Mesothelial cell of epicardium (in vitro differentiated cells): Measurements from ENCODE around the gene PCYT2. TPM values are rescaled to one million over a fixed set of nuclear protein-coding genes. Genes with fewer than 3 reads are reported as not detected.

ENCODE experiments used
- DNase-seq, 2 experiments: peaks; one replicate each; pipeline ENCODE4 v3.0.0; 2021; ENCODE audit warnings: low spot score in 2 of 2; ENCODE audit not compliant: unreplicated experiment in 2 of 2
- H3K27ac Mint-ChIP-seq: 2 replicates; pipeline ENCODE4 v1.8.0; 2021; ENCODE audit warnings: mixed read lengths
- H3K27me3 Mint-ChIP-seq: 2 replicates; pipeline ENCODE4 v1.8.0; 2021; ENCODE audit warnings: low read depth, mixed read lengths
- H3K36me3 Mint-ChIP-seq: 2 replicates; pipeline ENCODE4 v1.8.0; 2021; ENCODE audit warnings: mixed read lengths
- H3K4me1 Mint-ChIP-seq: 2 replicates; pipeline ENCODE4 v1.8.0; 2021; ENCODE audit warnings: mixed read lengths
- H3K4me3 Mint-ChIP-seq: 2 replicates; pipeline ENCODE4 v1.8.0; 2021; ENCODE audit warnings: mild to moderate bottlenecking, moderate library complexity, mixed read lengths
- H3K9me3 Mint-ChIP-seq: 2 replicates; pipeline ENCODE4 v1.8.0; 2021; ENCODE audit warnings: mixed read lengths
- CTCF ChIP-seq: fragments of 200-600 bp; sonication (generic); IDR thresholded peaks from one replicate; pipeline ENCODE4 v1.5.0; 2021; ENCODE audit warnings: antibody characterized with exemption; ENCODE audit not compliant: unreplicated experiment
- total RNA-seq: library from RNA; stranded (reverse); gene quantifications from 3 replicates; pipeline ENCODE4 v1.2.1, GENCODE V29; 2021

Gene PCYT2
- total RNA-seq, 1 donor from 2014 or later, result 20.5 TPM

DNA sequence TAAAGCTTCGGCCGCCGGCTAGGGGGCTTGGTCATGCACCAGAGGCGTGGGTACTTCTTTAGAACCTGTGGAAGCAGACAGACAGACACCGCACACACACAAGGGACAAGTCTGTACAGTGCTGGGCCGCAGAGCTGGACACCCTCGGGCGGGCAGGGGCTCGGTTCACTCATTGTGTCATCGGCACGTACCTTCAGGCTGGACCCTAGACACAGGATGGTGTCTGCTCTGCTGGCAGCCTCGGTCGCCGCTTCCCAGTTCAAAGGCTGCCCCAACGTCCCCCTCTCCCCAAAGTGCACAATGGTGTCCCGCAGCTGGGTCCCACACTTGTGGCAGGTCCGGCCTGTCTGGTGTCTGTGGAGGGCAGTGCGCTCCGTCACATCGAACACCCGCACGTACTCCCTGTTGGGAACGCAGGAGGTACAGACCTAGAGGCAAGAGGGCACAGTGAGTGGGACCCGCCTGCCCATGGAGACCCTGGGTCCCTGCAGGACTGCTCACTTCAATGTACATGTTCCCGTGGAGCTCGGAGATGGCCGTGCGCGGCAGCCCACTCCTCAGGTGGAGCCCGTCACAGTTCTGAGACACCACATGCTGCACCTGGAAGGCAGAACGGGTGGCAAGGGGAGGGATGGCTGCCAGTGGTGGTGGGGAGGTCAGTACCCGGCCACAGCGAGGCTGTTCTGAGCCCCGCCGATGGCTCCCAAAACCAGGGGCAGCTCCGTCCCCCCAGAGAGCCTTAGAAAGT, 3.1 kb upstream of the PCYT2 start:
- no peak overlapping the region for H3K4me3 Mint-ChIP-seq
- no peak overlapping the region for H3K27ac Mint-ChIP-seq
- no peaks in the 10 kb centered on the region for H3K27me3 Mint-ChIP-seq
- peaks cover 11% of the 10 kb centered on the region for H3K4me1 Mint-ChIP-seq
- no peaks in the 10 kb centered on the region for H3K9me3 Mint-ChIP-seq
- H3K36me3 Mint-ChIP-seq, result peaks cover 11% of the 10 kb centered on the region
- no peak for DNase-seq
- TF ChIP-seq CTCF, result no peak

DNA sequence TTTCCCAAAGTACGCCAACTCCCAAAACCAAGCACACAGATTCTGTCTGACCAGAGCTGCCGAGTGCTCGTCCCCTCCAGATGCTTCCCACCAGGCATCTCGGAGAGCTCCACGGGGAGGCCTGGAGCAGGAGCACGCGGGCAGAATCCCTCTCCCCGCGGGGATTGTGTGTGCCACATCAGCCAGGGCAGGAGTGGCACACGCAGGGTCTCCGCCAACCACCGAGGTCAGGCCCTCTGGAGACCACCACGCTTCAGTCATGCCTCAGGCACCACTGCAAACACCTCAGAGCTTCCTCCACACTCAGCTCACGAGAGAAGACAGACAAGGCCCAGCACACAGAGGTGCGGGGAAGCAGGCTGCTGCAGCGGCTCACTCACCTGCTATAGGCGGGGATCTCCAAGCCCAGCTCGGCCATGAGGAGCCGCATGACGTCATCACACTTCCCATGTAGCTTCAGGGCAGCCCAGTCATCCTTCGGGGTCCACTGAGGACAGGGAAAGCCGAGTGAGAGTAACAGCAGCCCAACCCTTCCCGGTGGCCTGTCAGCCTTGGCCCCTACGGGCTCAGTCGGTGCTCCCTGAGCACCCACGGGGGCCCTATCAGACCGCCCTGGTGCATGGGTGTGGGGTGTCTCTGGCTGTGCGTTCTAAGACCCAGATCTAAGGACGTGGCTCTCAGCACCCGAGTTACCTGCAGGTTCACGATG, 2.3 kb upstream of the PCYT2 start:
- no peaks in the 10 kb centered on the region for H3K27me3 Mint-ChIP-seq
- no peak overlapping the region for H3K4me3 Mint-ChIP-seq
- no peak for TF ChIP-seq CTCF
- H3K4me1 Mint-ChIP-seq, result peaks cover 11% of the 10 kb centered on the region
- H3K9me3 Mint-ChIP-seq, result no peaks in the 10 kb centered on the region
- DNase-seq, result no peak
- no peak overlapping the region for H3K27ac Mint-ChIP-seq
- peaks cover 11% of the 10 kb centered on the region for H3K36me3 Mint-ChIP-seq

DNA sequence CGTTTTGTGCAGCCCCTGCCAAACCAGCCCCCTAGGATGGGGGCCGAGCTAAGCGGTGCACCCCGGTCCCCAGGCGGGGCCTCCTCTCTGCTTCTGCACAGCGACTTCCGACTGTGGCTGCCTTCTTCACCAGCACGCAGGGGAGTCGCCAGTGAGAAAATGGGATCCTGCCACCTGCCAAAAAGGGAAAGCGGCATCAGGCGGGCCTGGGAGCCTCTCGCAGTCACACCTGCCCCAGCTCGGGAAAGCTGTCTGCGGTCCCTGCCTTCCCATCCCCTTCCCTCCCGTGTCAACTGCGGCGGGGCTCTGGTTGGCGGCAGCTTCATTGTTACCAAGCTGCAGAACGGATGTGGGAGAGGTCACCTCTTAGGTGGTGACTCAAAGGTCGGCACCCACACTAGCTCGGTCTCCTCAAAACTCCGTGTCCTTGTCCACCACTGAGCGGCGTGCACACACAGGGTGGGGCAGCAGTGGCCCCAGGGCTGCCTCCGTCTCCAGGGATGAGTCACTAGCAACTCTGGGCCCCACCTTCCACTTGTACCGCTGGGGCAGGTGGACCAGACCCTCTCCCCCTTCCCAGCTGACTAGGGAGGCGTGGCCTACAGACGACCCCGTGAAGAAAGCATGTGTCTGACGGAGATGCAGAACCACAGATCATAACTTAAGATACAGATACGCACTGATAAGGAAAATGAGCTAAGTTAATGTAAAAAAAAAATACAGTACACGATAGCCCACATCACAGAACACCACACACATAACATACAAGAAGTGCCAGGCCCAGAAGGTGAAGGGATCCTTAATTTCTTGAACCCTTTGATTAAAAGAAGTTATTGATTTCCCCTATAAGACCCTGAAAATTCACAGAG, 1.5 kb upstream of the PCYT2 start:
- Mint-ChIP-seq H3K36me3 (peaks cover 11% of the 10 kb centered on the region), H3K27me3 (no peaks in the 10 kb centered on the region), H3K27ac (no peak overlapping the region), H3K9me3 (no peaks in the 10 kb centered on the region), H3K4me3 (no peak overlapping the region), H3K4me1 (peaks cover 11% of the 10 kb centered on the region)
- no peak for TF ChIP-seq CTCF
- DNase-seq, result no peak

DNA sequence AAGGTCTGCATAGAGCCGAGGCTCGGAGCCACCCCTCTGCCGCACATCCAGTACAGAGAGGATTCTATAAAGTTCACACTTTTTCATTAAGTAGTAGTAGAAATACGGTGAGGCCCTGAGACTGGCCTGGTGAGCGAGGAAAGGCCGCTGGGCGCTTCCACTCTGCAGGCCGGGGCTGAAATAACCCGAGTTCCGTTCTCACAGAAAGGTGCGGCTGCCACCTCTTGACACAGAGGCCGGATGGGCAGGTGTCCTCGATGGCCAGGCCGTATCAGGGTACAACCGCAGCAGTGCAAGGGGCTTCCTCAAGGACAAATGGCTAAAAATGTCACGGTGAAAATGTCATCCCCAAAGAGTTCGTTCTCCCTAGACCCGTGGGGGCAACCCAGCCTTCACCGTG, 770 bp upstream of the PCYT2 start:
- no peak for TF ChIP-seq CTCF
- Mint-ChIP-seq H3K4me3 (peak overlapping the region; percentile 56), H3K9me3 (no peaks in the 10 kb centered on the region), H3K27me3 (no peaks in the 10 kb centered on the region), H3K36me3 (peaks cover 11% of the 10 kb centered on the region), H3K4me1 (peaks cover 6% of the 10 kb centered on the region), H3K27ac (no peak overlapping the region)
- no peak for DNase-seq

GRCh38 chr17:81910840-81911276, 341 bp downstream of the PCYT2 start:
- peak in 1 of 2 experiments; percentile 55 for DNase-seq
- H3K4me1 Mint-ChIP-seq, result peaks cover 3% of the 10 kb centered on the region
- H3K27ac Mint-ChIP-seq, result no peak overlapping the region
- H3K9me3 Mint-ChIP-seq, result no peaks in the 10 kb centered on the region
- peaks cover 11% of the 10 kb centered on the region for H3K36me3 Mint-ChIP-seq
- H3K27me3 Mint-ChIP-seq, result no peaks in the 10 kb centered on the region
- no peak for TF ChIP-seq CTCF
- H3K4me3 Mint-ChIP-seq, result peak overlapping the region; percentile 82
